CD4-positive, alpha-beta memory T cell (primary cell): ENCODE results near the gene ENG. TPM values are rescaled to one million over a fixed set of nuclear protein-coding genes. Genes with fewer than 3 reads are reported as not detected.

Experiments
- CTCF ChIA-PET: fragments of 350-600 bp; sonication (Branson Sonifier 250); formaldehyde crosslinking; loops from one replicate; lab custom pipeline; 2021; ENCODE audit warnings: inconsistent platforms; ENCODE audit not compliant: partially characterized antibody; lab: Charles Lee
- POLR2A ChIA-PET: fragments of 350-600 bp; sonication (Branson Sonifier 250); formaldehyde crosslinking; loops from one replicate; lab custom pipeline; 2021; ENCODE audit not compliant: partially characterized antibody; lab: Charles Lee
- DNase-seq, 5 donors: peaks; one replicate each; pipeline versions ENCODE4 v3.0.0 to v3.0.0-alpha.2; 2020 to 2022; ENCODE audit warnings: mixed read lengths in 1 of 5
- H3K27ac ChIP-seq: one replicate; pipeline ENCODE4 v1.7.0; 2013; ENCODE audit warnings: low read depth, low read length
- H3K27me3 ChIP-seq: 2 replicates; pipeline ENCODE4 v1.7.0; 2013; ENCODE audit warnings: mild to moderate bottlenecking, low read length, moderate library complexity; ENCODE audit not compliant: insufficient read depth
- H3K36me3 ChIP-seq: 2 replicates; pipeline ENCODE4 v1.7.0; 2013; ENCODE audit warnings: mild to moderate bottlenecking, low read length, moderate library complexity; ENCODE audit not compliant: insufficient read depth
- H3K4me1 ChIP-seq: 2 replicates; pipeline ENCODE4 v1.7.0; 2013; ENCODE audit warnings: mild to moderate bottlenecking, low read length, moderate library complexity; ENCODE audit not compliant: insufficient read depth
- H3K4me3 ChIP-seq, 2 donors: one replicate each; pipeline ENCODE4 v1.7.0; 2013; ENCODE audit warnings: low read length in 2 of 2, mild to moderate bottlenecking in 1 of 2
- H3K9me3 ChIP-seq, 2 donors: one replicate each; pipeline ENCODE4 v1.7.0; 2013; ENCODE audit warnings: low read length in 2 of 2, control low read depth in 1 of 2; ENCODE audit not compliant: control insufficient read depth in 1 of 2
- H3K27ac Mint-ChIP-seq, 7 donors: one replicate each; pipeline ENCODE4 v1.8.0; 2020 to 2021; ENCODE audit warnings: mixed read lengths in 7 of 7, mild to moderate bottlenecking in 6 of 7, inconsistent platforms in 3 of 7, moderate library complexity in 3 of 7
- H3K27me3 Mint-ChIP-seq, 2 donors: one replicate each; pipeline ENCODE4 v1.8.0; 2020 to 2021; ENCODE audit warnings: mixed read lengths in 2 of 2
- H3K36me3 Mint-ChIP-seq, 2 donors: one replicate each; pipeline ENCODE4 v1.8.0; 2020 to 2021; ENCODE audit warnings: mixed read lengths in 2 of 2, inconsistent platforms in 1 of 2, mild to moderate bottlenecking in 1 of 2
- H3K4me1 Mint-ChIP-seq, 4 donors: one replicate each; pipeline ENCODE4 v1.8.0; 2020 to 2021; ENCODE audit warnings: mixed read lengths in 4 of 4, mild to moderate bottlenecking in 1 of 4
- H3K4me3 Mint-ChIP-seq, 8 donors: one replicate each; pipeline ENCODE4 v1.8.0; 2020 to 2021; ENCODE audit warnings: mixed read lengths in 8 of 8, mild to moderate bottlenecking in 7 of 8, moderate library complexity in 6 of 8, inconsistent platforms in 3 of 8
- H3K9me3 Mint-ChIP-seq, 8 donors: one replicate each; pipeline ENCODE4 v1.8.0; 2020 to 2021; ENCODE audit warnings: mixed read lengths in 8 of 8, mild to moderate bottlenecking in 5 of 8, inconsistent platforms in 3 of 8, moderate library complexity in 1 of 8
- intact Hi-C: fragments of 100-400 bp; cut with micrococcal nuclease; formaldehyde crosslinking; loops from one replicate; pipeline ENCODE4 v1.15.1; 2023
- polyA plus RNA-seq, 2 donors: library from polyadenylated mRNA; unstranded; fragments of 300-500 nt; fragmentation: Illumina TruSeq; gene quantifications; one replicate each; pipeline ENCODE4 v1.2.3, GENCODE V29; 2021
- total RNA-seq, 2 experiments: library from RNA; stranded (reverse); gene quantifications; one replicate each; pipeline ENCODE4 v1.2.3, GENCODE V29; 2021

Gene ENG
- total and polyA plus RNA-seq, 4 experiments from 2014 or later = 2.0 to 13.8 (median 8.9) TPM

GRCh38 chr9:127852829-127853228 lies 1.6 kb downstream of the ENG start:
- Mint-ChIP-seq H3K4me3 (peak overlapping the region in 7 of 8 donors; percentile 40 to 90 (median 58)), H3K9me3 (peaks cover 0 to 23% (median 13%) of the 10 kb centered on the region in 8 donors), H3K36me3 (peaks cover 12 to 18% of the 10 kb centered on the region in 2 donors), H3K27me3 (peaks cover 0 to 2% of the 10 kb centered on the region in 2 donors), H3K4me1 (peaks cover 6 to 38% (median 25%) of the 10 kb centered on the region in 4 donors), H3K27ac (peak overlapping the region in 4 of 7 donors; percentile 12 to 86 (median 40))
- no peaks in the 10 kb centered on the region for H3K27me3 ChIP-seq
- DNase-seq = no peak
- CTCF ChIA-PET = interaction anchor here (0.8 to 4.4 kb wide), 5 partner anchors 10 to 89 kb away, joined by 3 to 21 read pairs (median 3); no protein-coding TSS in a partner anchor
- H3K9me3 ChIP-seq = peaks cover 0 to 16% of the 10 kb centered on the region in 2 donors
- H3K4me1 ChIP-seq = peaks cover 33% of the 10 kb centered on the region
- no peak overlapping the region for H3K4me3 ChIP-seq
- POLR2A ChIA-PET = interaction anchor here (1.2 to 1.5 kb wide), 3 partner anchors 17 to 68 kb away, joined by 3 to 4 read pairs (median 4); partner anchors contain the start of gene CDK9
- intact Hi-C loops = no loop called here
- no peak overlapping the region for H3K27ac ChIP-seq
- H3K36me3 ChIP-seq = no peaks in the 10 kb centered on the region

GRCh38 chr9:127850286-127850830 lies 4.1 kb downstream of the ENG start:
- H3K4me1 ChIP-seq = peaks cover 25% of the 10 kb centered on the region
- peaks cover 0 to 16% of the 10 kb centered on the region in 2 donors for H3K9me3 ChIP-seq
- no peaks in the 10 kb centered on the region for H3K27me3 ChIP-seq
- no peaks in the 10 kb centered on the region for H3K36me3 ChIP-seq
- Mint-ChIP-seq H3K36me3 (peaks cover 12 to 18% of the 10 kb centered on the region in 2 donors), H3K4me1 (peaks cover 3 to 30% (median 18%) of the 10 kb centered on the region in 4 donors), H3K27me3 (no peaks in the 10 kb centered on the region), H3K9me3 (peaks cover 0 to 23% (median 13%) of the 10 kb centered on the region in 8 donors), H3K4me3 (no peak overlapping the region), H3K27ac (peak overlapping the region in 1 of 7 donors; percentile 36)
- no peak for DNase-seq
- no peak overlapping the region for H3K27ac ChIP-seq
- CTCF ChIA-PET = no interaction called here
- H3K4me3 ChIP-seq = no peak overlapping the region
- POLR2A ChIA-PET = no interaction called here
- intact Hi-C loops = no loop called here

GRCh38 chr9:127848756-127849504 lies 5.5 kb downstream of the ENG start:
- Histone ChIP-seq H3K4me3 (no peak overlapping the region), H3K4me1 (peaks cover 18% of the 10 kb centered on the region), H3K36me3 (no peaks in the 10 kb centered on the region), H3K27me3 (no peaks in the 10 kb centered on the region), H3K27ac (no peak overlapping the region), H3K9me3 (peaks cover 0 to 16% of the 10 kb centered on the region in 2 donors)
- DNase-seq = no peak
- POLR2A ChIA-PET = no interaction called here
- CTCF ChIA-PET = interaction anchor here (2.5 kb wide), 1 partner anchor 21 kb away, joined by 8 read pairs; no protein-coding TSS in a partner anchor
- intact Hi-C loops = no loop called here
- Mint-ChIP-seq H3K9me3 (peaks cover 0 to 23% (median 13%) of the 10 kb centered on the region in 8 donors), H3K36me3 (peaks cover 11 to 18% of the 10 kb centered on the region in 2 donors), H3K27me3 (no peaks in the 10 kb centered on the region), H3K27ac (peak overlapping the region in 3 of 7 donors; percentile 12 to 30 (median 15)), H3K4me1 (peaks cover 3 to 22% (median 14%) of the 10 kb centered on the region in 4 donors), H3K4me3 (no peak overlapping the region)

- H3K4me3 ChIP-seq = no peak overlapping the region
Observed at GRCh38 chr9:127847833-127848755, 6.4 kb downstream of the ENG start.

GRCh38 chr9:127847178-127847510 lies 7.3 kb downstream of the ENG start:
- Mint-ChIP-seq H3K27me3 (no peaks in the 10 kb centered on the region), H3K4me3 (no peak overlapping the region), H3K9me3 (peaks cover 0 to 23% (median 13%) of the 10 kb centered on the region in 8 donors), H3K36me3 (peaks cover 9 to 18% of the 10 kb centered on the region in 2 donors), H3K4me1 (peaks cover 2 to 8% (median 5%) of the 10 kb centered on the region in 4 donors), H3K27ac (no peak overlapping the region)
- Histone ChIP-seq H3K27me3 (no peaks in the 10 kb centered on the region), H3K27ac (no peak overlapping the region), H3K4me1 (peaks cover 5% of the 10 kb centered on the region), H3K36me3 (no peaks in the 10 kb centered on the region), H3K4me3 (no peak overlapping the region), H3K9me3 (peaks cover 0 to 16% of the 10 kb centered on the region in 2 donors)
- CTCF ChIA-PET = interaction anchor here (2.5 kb wide), 1 partner anchor 23 kb away, joined by 8 read pairs; no protein-coding TSS in a partner anchor
- intact Hi-C loops = no loop called here
- no peak for DNase-seq
- POLR2A ChIA-PET = interaction anchor here (1.1 to 1.5 kb wide), 2 partner anchors 9 to 14 kb away, joined by 3 to 4 read pairs; no protein-coding TSS in a partner anchor

More at GRCh38 chr9:127847833-127848755, 6.4 kb downstream of the ENG start:
- Mint-ChIP-seq H3K36me3 (peaks cover 9 to 18% of the 10 kb centered on the region in 2 donors), H3K27me3 (no peaks in the 10 kb centered on the region), H3K4me1 (peaks cover 3 to 17% (median 10%) of the 10 kb centered on the region in 4 donors), H3K4me3 (no peak overlapping the region), H3K9me3 (peaks cover 0 to 23% (median 13%) of the 10 kb centered on the region in 8 donors), H3K27ac (no peak overlapping the region)
- ChIA-PET POLR2A (interaction anchor here (1.1 to 1.5 kb wide), 2 partner anchors 10 to 13 kb away, joined by 3 to 4 read pairs; no protein-coding TSS in a partner anchor), CTCF (interaction anchor here (2.5 kb wide), 1 partner anchor 22 kb away, joined by 8 read pairs; no protein-coding TSS in a partner anchor)
- Histone ChIP-seq H3K36me3 (no peaks in the 10 kb centered on the region), H3K27me3 (no peaks in the 10 kb centered on the region), H3K4me1 (peaks cover 11% of the 10 kb centered on the region), H3K27ac (no peak overlapping the region), H3K9me3 (peaks cover 0 to 16% of the 10 kb centered on the region in 2 donors)
- no peak for DNase-seq
- intact Hi-C loops = no loop called here

GRCh38 chr9:127846443-127847177 lies 7.8 kb downstream of the ENG start:
- Histone ChIP-seq H3K4me1 (no peaks in the 10 kb centered on the region), H3K4me3 (no peak overlapping the region), H3K27ac (no peak overlapping the region), H3K36me3 (no peaks in the 10 kb centered on the region), H3K9me3 (peaks cover 0 to 16% of the 10 kb centered on the region in 2 donors), H3K27me3 (no peaks in the 10 kb centered on the region)
- peaks cover 0 to 23% (median 13%) of the 10 kb centered on the region in 8 donors for H3K9me3 Mint-ChIP-seq
- ChIA-PET CTCF (no interaction called here), POLR2A (interaction anchor here (1.1 to 1.5 kb wide), 2 partner anchors 9 to 15 kb away, joined by 3 to 4 read pairs; no protein-coding TSS in a partner anchor)
- peaks cover 9 to 18% of the 10 kb centered on the region in 2 donors for H3K36me3 Mint-ChIP-seq
- no peak overlapping the region for H3K27ac Mint-ChIP-seq
- H3K27me3 Mint-ChIP-seq = no peaks in the 10 kb centered on the region
- no peak overlapping the region for H3K4me3 Mint-ChIP-seq
- intact Hi-C loops = no loop called here
- H3K4me1 Mint-ChIP-seq = peaks cover 0 to 4% (median 1%) of the 10 kb centered on the region in 4 donors
- no peak for DNase-seq
